Progenitor cell of endocrine pancreas (in vitro differentiated cells): Measurements from ENCODE around the gene DUSP22. TPM values are rescaled to one million over a fixed set of nuclear protein-coding genes. Genes with fewer than 3 reads are reported as not detected.

ENCODE experiments used
- DNase-seq: peaks from one replicate; pipeline ENCODE4 v3.0.0; 2021; ENCODE audit warnings: low spot score; ENCODE audit not compliant: unreplicated experiment
- H3K27ac Mint-ChIP-seq: 2 replicates; pipeline ENCODE4 v1.8.0; 2021; ENCODE audit warnings: mild to moderate bottlenecking, moderate library complexity, mixed read lengths
- H3K27me3 Mint-ChIP-seq: 2 replicates; pipeline ENCODE4 v1.8.0; 2021; ENCODE audit warnings: mixed read lengths
- H3K36me3 Mint-ChIP-seq: 2 replicates; pipeline ENCODE4 v1.8.0; 2022; ENCODE audit warnings: mixed read lengths; ENCODE audit not compliant: insufficient read depth
- H3K4me1 Mint-ChIP-seq: 2 replicates; pipeline ENCODE4 v1.8.0; 2021; ENCODE audit warnings: low read depth, mixed read lengths
- H3K4me3 Mint-ChIP-seq: 2 replicates; pipeline ENCODE4 v1.8.0; 2021; ENCODE audit warnings: low read depth, mild to moderate bottlenecking, moderate library complexity, mixed read lengths
- H3K9me3 Mint-ChIP-seq: 2 replicates; pipeline ENCODE4 v1.8.0; 2021; ENCODE audit warnings: low read depth, mixed read lengths
- total RNA-seq: library from RNA; stranded (reverse); gene quantifications from 2 replicates; pipeline ENCODE4 v1.2.1, GENCODE V29; 2021
- TF ChIP-seq, protein P1 (sequence below): fragments of 200-600 bp; sonication (generic); IDR thresholded peaks from one replicate; pipeline ENCODE4 v1.5.0; 2021; ENCODE audit warnings: antibody characterized with exemption, mild to moderate bottlenecking; ENCODE audit not compliant: unreplicated experiment

Gene DUSP22
- total RNA-seq, 1 donor from 2014 or later = 40.4 TPM

DNA sequence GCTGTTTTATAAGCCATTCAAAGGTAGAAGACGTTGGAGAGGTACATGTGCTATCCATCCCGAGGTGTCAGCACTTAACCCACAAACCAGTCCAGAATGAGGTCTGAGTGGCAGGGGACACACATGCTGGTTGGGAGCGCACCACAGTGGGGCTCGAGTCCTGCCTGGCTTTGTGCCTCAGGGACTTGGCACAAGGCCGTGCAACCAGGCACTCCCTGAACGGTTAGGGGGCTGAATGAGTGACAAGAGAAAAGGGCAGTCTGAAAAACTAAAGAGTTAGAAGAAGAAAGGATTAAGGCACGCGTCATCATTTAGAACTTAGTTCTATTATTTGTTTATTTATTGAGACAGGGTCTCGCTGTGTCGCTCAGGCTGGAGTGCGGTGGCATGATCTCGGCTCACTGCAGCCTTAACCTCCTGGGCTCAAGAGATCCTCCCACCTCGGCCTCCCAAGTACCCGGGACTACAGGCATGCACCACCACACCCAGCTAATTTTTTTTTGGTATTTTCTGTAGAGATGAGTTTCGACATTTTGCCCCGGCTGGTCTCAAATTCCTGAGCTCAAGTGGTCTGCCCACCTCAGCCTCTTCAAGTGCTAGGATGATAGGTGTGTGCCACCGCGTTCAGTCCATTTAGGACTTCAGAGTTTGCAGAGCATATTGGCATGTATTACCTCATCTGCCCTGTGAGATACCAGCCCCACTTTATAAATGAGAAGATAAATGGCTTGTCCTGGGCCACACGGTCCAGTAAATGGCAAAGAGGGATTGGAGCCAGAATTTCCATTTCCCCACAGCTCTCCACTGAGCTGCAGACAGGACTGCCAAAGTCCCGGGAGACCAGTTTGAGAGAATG lies 51.9 kb downstream of the DUSP22 start:
- H3K4me1 Mint-ChIP-seq = no peaks in the 10 kb centered on the region
- H3K27ac Mint-ChIP-seq = no peak overlapping the region
- no peaks in the 10 kb centered on the region for H3K27me3 Mint-ChIP-seq
- peaks cover 11% of the 10 kb centered on the region for H3K9me3 Mint-ChIP-seq
- peaks cover 10% of the 10 kb centered on the region for H3K36me3 Mint-ChIP-seq
- H3K4me3 Mint-ChIP-seq = no peak overlapping the region
- DNase-seq = no peak
- TF ChIP-seq, protein P1, sequence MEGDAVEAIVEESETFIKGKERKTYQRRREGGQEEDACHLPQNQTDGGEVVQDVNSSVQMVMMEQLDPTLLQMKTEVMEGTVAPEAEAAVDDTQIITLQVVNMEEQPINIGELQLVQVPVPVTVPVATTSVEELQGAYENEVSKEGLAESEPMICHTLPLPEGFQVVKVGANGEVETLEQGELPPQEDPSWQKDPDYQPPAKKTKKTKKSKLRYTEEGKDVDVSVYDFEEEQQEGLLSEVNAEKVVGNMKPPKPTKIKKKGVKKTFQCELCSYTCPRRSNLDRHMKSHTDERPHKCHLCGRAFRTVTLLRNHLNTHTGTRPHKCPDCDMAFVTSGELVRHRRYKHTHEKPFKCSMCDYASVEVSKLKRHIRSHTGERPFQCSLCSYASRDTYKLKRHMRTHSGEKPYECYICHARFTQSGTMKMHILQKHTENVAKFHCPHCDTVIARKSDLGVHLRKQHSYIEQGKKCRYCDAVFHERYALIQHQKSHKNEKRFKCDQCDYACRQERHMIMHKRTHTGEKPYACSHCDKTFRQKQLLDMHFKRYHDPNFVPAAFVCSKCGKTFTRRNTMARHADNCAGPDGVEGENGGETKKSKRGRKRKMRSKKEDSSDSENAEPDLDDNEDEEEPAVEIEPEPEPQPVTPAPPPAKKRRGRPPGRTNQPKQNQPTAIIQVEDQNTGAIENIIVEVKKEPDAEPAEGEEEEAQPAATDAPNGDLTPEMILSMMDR = no peak

DNA sequence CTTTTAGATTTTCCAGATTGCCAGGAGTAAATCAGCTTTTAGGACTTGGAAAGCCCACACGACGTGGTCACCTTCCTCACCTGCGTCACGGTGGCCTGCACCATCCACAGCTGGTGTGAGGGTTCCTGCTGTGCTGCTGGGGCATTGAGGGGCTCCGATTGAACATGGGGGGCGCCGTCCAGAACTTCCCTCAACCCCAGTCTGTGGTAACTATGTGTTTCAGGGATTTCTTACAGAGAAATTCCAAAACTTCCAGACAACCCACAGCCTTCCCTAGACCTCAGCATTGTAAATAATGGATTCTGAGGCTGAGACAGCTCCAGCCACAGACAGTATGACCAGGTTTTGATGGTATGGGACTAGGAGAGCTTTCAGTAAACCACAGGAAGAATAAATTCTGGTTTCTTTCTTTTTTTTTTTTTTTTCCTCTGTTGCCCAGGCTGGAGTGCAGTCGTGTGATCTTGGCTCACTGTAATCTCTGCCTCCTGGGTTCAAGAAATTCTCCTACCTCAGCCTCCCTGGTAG lies 52.6 kb downstream of the DUSP22 start:
- no peak for DNase-seq
- Mint-ChIP-seq H3K36me3 (peaks cover 13% of the 10 kb centered on the region), H3K27ac (no peak overlapping the region), H3K27me3 (no peaks in the 10 kb centered on the region), H3K4me3 (no peak overlapping the region), H3K9me3 (peaks cover 13% of the 10 kb centered on the region), H3K4me1 (no peaks in the 10 kb centered on the region)
- TF ChIP-seq, protein P1 = no peak

DNA sequence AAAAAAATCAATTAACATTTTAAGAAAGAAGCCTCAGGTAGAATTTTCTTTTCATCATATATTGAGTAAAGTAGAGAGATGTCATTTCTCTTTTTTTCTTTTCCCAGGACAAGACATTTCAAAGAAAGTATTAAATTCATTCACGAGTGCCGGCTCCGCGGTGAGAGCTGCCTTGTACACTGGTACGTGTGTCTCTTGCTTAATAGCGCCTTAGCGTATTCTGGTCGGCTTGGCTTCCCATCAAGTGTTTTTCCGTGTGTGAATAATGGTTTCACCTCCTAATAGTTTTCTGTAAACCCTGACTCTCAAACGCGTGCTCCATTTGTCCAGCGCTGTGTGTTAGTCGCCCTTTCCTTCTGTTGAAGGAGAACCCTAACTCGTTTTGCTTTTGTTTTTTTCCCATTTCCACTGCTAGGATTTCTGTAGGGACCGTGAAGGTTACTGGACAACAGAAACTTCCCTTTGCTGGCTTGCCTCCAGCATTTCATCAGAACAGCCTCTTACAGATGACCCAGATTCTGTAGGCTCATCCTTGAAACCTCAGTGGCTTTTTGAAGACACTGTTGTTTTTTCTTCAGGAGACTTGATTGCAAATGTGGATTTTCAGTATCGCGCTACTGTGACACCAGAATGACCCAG lies 53.6 kb downstream of the DUSP22 start:
- Mint-ChIP-seq H3K9me3 (peaks cover 19% of the 10 kb centered on the region), H3K27ac (no peak overlapping the region), H3K4me3 (no peak overlapping the region), H3K27me3 (no peaks in the 10 kb centered on the region), H3K4me1 (no peaks in the 10 kb centered on the region), H3K36me3 (peaks cover 14% of the 10 kb centered on the region)
- TF ChIP-seq, protein P1 = no peak
- no peak for DNase-seq

DNA sequence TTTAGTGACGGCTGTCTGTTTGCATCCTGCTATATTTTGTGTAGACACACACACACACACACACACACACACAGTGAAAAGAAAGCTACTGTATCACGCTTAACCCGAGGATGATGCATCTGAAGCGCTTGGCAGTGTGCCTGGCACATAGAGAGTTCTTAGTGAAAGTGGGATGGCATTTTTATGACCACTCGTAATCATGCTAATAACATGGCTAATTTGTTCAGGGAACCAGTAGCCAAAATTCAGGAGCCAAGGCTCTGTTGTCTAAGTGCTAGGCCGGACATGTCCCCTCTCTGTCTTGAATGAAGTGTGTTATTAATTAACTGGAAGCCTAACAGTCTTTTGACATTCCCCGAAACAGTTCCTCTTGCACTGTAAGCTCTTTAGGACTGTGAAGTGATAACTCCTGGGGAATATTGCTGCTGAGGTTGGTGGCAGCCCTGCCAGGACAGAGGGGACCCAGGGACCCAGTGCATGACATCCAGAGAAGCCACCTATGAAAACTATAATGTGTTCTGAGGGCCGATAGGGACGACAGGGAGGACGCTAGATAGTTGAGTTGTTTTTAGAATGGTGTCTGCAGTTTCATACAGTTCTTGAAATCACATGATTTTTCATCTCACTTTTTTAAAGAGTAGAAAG lies 54.2 kb downstream of the DUSP22 start:
- H3K27ac Mint-ChIP-seq = no peak overlapping the region
- no peak overlapping the region for H3K4me3 Mint-ChIP-seq
- peaks cover 22% of the 10 kb centered on the region for H3K9me3 Mint-ChIP-seq
- peaks cover 16% of the 10 kb centered on the region for H3K36me3 Mint-ChIP-seq
- no peaks in the 10 kb centered on the region for H3K4me1 Mint-ChIP-seq
- no peaks in the 10 kb centered on the region for H3K27me3 Mint-ChIP-seq
- TF ChIP-seq, protein P1 = no peak
- no peak for DNase-seq

DNA sequence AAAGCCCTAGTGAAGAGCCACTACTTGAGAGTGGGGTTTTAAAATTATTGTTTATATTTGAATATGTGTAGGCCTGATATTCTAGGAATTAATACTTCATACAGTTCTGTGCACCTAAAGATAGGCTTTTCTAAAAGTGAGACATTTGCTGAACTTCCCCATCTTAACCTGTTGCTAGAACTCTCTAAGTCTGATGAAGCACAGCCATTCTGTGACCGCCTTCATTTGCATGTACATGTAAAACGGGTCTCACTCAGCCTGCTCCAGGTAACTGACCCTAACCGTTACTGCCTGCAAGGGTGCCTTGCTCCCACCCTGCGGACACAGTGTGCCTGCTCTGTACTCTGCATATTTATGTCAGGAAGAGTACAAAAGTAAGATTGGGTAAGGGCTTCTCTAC lies 54.9 kb downstream of the DUSP22 start:
- TF ChIP-seq, protein P1 = no peak
- Mint-ChIP-seq H3K4me1 (no peaks in the 10 kb centered on the region), H3K4me3 (no peak overlapping the region), H3K9me3 (peaks cover 22% of the 10 kb centered on the region), H3K27ac (no peak overlapping the region), H3K27me3 (no peaks in the 10 kb centered on the region), H3K36me3 (peaks cover 16% of the 10 kb centered on the region)
- no peak for DNase-seq
